ENCODE results near the gene MRM1.
A peak's percentile ranks its signal among the peaks of the same experiment; 100 is the strongest.

The MRM1 gene

GRCh38 chr17:36601303-36602029, at the start of gene MRM1:
TSS of gene MRM1 (plus strand) at chr17:36601583. CDS start at chr17:36601811, 228 bp downstream.
- DNase-seq (ENCODE audit: low read depth) = peak; percentile 87

- no peak for DNase-seq (ENCODE audit: low read depth)
Observed at GRCh38 chr17:36553459-36553858, 47.9 kb upstream of the MRM1 start.

GRCh38 chr17:36566081-36566480, 35.3 kb upstream of the MRM1 start:
- DNase-seq (ENCODE audit: low read depth) = no peak

- DNase-seq (ENCODE audit: low read depth) = no peak
Observed at GRCh38 chr17:36575028-36575427, 26.4 kb upstream of the MRM1 start.

GRCh38 chr17:36576793-36577192, 24.6 kb upstream of the MRM1 start:
- no peak for DNase-seq (ENCODE audit: low read depth)

GRCh38 chr17:36578671-36579070, 22.7 kb upstream of the MRM1 start:
- DNase-seq (ENCODE audit: low read depth) = no peak

GRCh38 chr17:36583787-36584186, 17.6 kb upstream of the MRM1 start:
- no peak for DNase-seq (ENCODE audit: low read depth)

- no peak for DNase-seq (ENCODE audit: low read depth)
Observed at GRCh38 chr17:36586138-36586537, 15.2 kb upstream of the MRM1 start.

- DNase-seq (ENCODE audit: low read depth) = no peak
Observed at GRCh38 chr17:36590082-36590481, 11.3 kb upstream of the MRM1 start.

- DNase-seq (ENCODE audit: low read depth) = peak; percentile 65
Observed at GRCh38 chr17:36591434-36592315, 9.7 kb upstream of the MRM1 start, which contains the start of gene DHRS11. TSS of gene DHRS11 (plus strand) at chr17:36591879. CDS start at chr17:36592010, 131 bp downstream.

- DNase-seq (ENCODE audit: low read depth) = no peak
Observed at GRCh38 chr17:36592316-36592715, 9.1 kb upstream of the MRM1 start.

GRCh38 chr17:36592716-36593321, 8.6 kb upstream of the MRM1 start:
- no peak for DNase-seq (ENCODE audit: low read depth)

- DNase-seq (ENCODE audit: low read depth) = no peak
Observed at GRCh38 chr17:36593656-36594316, 7.6 kb upstream of the MRM1 start.

GRCh38 chr17:36594626-36595401, 6.6 kb upstream of the MRM1 start:
- DNase-seq (ENCODE audit: low read depth) = no peak

- no peak for DNase-seq (ENCODE audit: low read depth)
Observed at GRCh38 chr17:36597226-36597625, 4.2 kb upstream of the MRM1 start.

- DNase-seq (ENCODE audit: low read depth) = no peak
Observed at GRCh38 chr17:36597866-36598777, 3.3 kb upstream of the MRM1 start.

- no peak for DNase-seq (ENCODE audit: low read depth)
Observed at GRCh38 chr17:36598951-36599401, 2.4 kb upstream of the MRM1 start.

- DNase-seq (ENCODE audit: low read depth) = no peak
Observed at GRCh38 chr17:36599546-36600250, 1.7 kb upstream of the MRM1 start.

- no peak for DNase-seq (ENCODE audit: low read depth)
Observed at GRCh38 chr17:36600465-36600864, 918 bp upstream of the MRM1 start.

- no peak for DNase-seq (ENCODE audit: low read depth)
Observed at GRCh38 chr17:36600936-36601302, 464 bp upstream of the MRM1 start.
